COLO829 (cell line): ENCODE results near the gene RCAN1.
"Not testable (repeated sequence)": the region's sequence is repeated elsewhere in the genome, so short reads cannot be mapped to it uniquely, and the experiment has no call there.

Experiments used
- DNase-seq: peaks from one replicate; pipeline ENCODE4 v3.0.0; 2012; ENCODE audit warnings: low spot score

RCAN1 gene

GRCh38 chr21:34621434-34622350 lies 6.8 kb upstream of the RCAN1 start:
- no peak for DNase-seq

- no peak for DNase-seq
These were observed 5.1 kb upstream of the RCAN1 start for GRCh38 chr21:34619841-34620665.

GRCh38 chr21:34618941-34619340 lies 4.0 kb upstream of the RCAN1 start:
- DNase-seq: no peak

GRCh38 chr21:34617753-34618339 lies 2.9 kb upstream of the RCAN1 start:
- DNase-seq: no peak

GRCh38 chr21:34615487-34615814 lies 538 bp upstream of the RCAN1 start:
- peak; percentile 45 for DNase-seq

GRCh38 chr21:34613679-34614627 lies 960 bp downstream of the RCAN1 start:
- no peak for DNase-seq

GRCh38 chr21:34612557-34612956 lies 2.4 kb downstream of the RCAN1 start:
- no peak for DNase-seq

- no peak for DNase-seq
These were observed 2.9 kb downstream of the RCAN1 start for GRCh38 chr21:34612056-34612455.

- DNase-seq: no peak
These were observed 3.4 kb downstream of the RCAN1 start for GRCh38 chr21:34611528-34611927.

GRCh38 chr21:34609933-34610549 lies 4.9 kb downstream of the RCAN1 start:
- DNase-seq: no peak

GRCh38 chr21:34609244-34609932 lies 5.5 kb downstream of the RCAN1 start:
- no peak for DNase-seq

GRCh38 chr21:34607376-34607775 lies 7.5 kb downstream of the RCAN1 start:
- DNase-seq: not testable (repeated sequence)

GRCh38 chr21:34606621-34607020 lies 8.3 kb downstream of the RCAN1 start:
- no peak for DNase-seq

- DNase-seq: no peak
These were observed 8.9 kb downstream of the RCAN1 start for GRCh38 chr21:34606051-34606450.

GRCh38 chr21:34604956-34605355 lies 10.0 kb downstream of the RCAN1 start:
- DNase-seq: not testable (repeated sequence)

GRCh38 chr21:34604556-34604955 lies 10.4 kb downstream of the RCAN1 start:
- DNase-seq: no peak

- DNase-seq: no peak
These were observed 11.2 kb downstream of the RCAN1 start for GRCh38 chr21:34603710-34604057.

GRCh38 chr21:34603002-34603709 lies 11.8 kb downstream of the RCAN1 start:
- DNase-seq: peak; percentile 46

- DNase-seq: no peak
These were observed 12.9 kb downstream of the RCAN1 start for GRCh38 chr21:34602061-34602460.

GRCh38 chr21:34599534-34600101 lies 15.3 kb downstream of the RCAN1 start:
- no peak for DNase-seq
